Common myeloid progenitor, CD34-positive (primary cell): ENCODE results near the gene FILIP1.
"Not testable (repeated sequence)": the region's sequence is repeated elsewhere in the genome, so short reads cannot be mapped to it uniquely, and the experiment has no call there.

Experiments used
- CTCF ChIA-PET: fragments of 350-600 bp; sonication (Branson Sonifier 250); formaldehyde crosslinking; loops from one replicate; lab custom pipeline; 2021; ENCODE audit warnings: antibody characterized with exemption; lab: Charles Lee
- POLR2A ChIA-PET: fragments of 350-600 bp; sonication (Branson Sonifier 250); formaldehyde crosslinking; loops from one replicate; lab custom pipeline; 2021; ENCODE audit warnings: antibody characterized with exemption; lab: Charles Lee
- DNase-seq, 3 donors: peaks; one replicate each; pipeline versions ENCODE4 v3.0.0 to v3.0.0-alpha.2; 2013
- H3K27ac ChIP-seq, 2 experiments: 1 replicate in 1 of 2; 2 replicates in 1 of 2; pipeline ENCODE4 v1.7.0; 2013; ENCODE audit warnings: inconsistent platforms in 2 of 2, low read length in 2 of 2, mild to moderate bottlenecking in 2 of 2, low read depth in 1 of 2, moderate library complexity in 1 of 2; ENCODE audit not compliant: severe bottlenecking in 2 of 2, insufficient read depth in 1 of 2, poor library complexity in 1 of 2
- H3K27me3 ChIP-seq, 5 experiments: replicated peaks in 2 of 5; 1 replicate in 3 of 5; 2 replicates in 2 of 5; pipeline versions ENCODE4 v1.6.1 to v1.7.0; 2013; ENCODE audit warnings: low read length in 4 of 5, mild to moderate bottlenecking in 2 of 5, moderate library complexity in 2 of 5, inconsistent platforms in 1 of 5; ENCODE audit not compliant: insufficient read depth in 5 of 5, control insufficient read depth in 4 of 5
- H3K36me3 ChIP-seq, 4 experiments: 1 replicate in 2 of 4; 2 replicates in 2 of 4; pipeline versions ENCODE4 v1.6.1 to v1.7.0; 2013; ENCODE audit warnings: low read length in 3 of 4, control low read depth in 1 of 4, mild to moderate bottlenecking in 1 of 4; ENCODE audit not compliant: control insufficient read depth in 4 of 4, insufficient read depth in 4 of 4
- H3K4me1 ChIP-seq, 4 experiments: 1 replicate in 3 of 4; 2 replicates in 1 of 4; pipeline versions ENCODE4 v1.6.1 to v1.7.1; 2013; ENCODE audit warnings: low read length in 3 of 4, mild to moderate bottlenecking in 3 of 4, control low read depth in 1 of 4, inconsistent platforms in 1 of 4, moderate library complexity in 1 of 4; ENCODE audit not compliant: control insufficient read depth in 4 of 4, insufficient read depth in 4 of 4; ENCODE audit errors: control extremely low read depth in 1 of 4
- H3K4me3 ChIP-seq, 7 experiments: 1 replicate in 4 of 7; 2 replicates in 3 of 7; pipeline versions ENCODE4 v1.5.1 to v1.7.0; 2013; ENCODE audit warnings: mild to moderate bottlenecking in 7 of 7, low read length in 6 of 7, moderate library complexity in 6 of 7, inconsistent platforms in 2 of 7, low read depth in 2 of 7, control low read depth in 1 of 7; ENCODE audit not compliant: insufficient read depth in 4 of 7, control insufficient read depth in 1 of 7; ENCODE audit errors: extremely low read depth in 1 of 7
- H3K9me3 ChIP-seq, 5 experiments: 1 replicate in 4 of 5; 2 replicates in 1 of 5; pipeline versions ENCODE4 v1.6.1 to v1.7.1; 2013; ENCODE audit warnings: low read length in 4 of 5, mild to moderate bottlenecking in 2 of 5, inconsistent platforms in 1 of 5, low read depth in 1 of 5, moderate library complexity in 1 of 5; ENCODE audit not compliant: control insufficient read depth in 4 of 5, insufficient read depth in 2 of 5; ENCODE audit errors: control extremely low read depth in 1 of 5
- WGBS: methylation state at CpG from one replicate; pipeline ENCODE4 v1.1.5; 2013; ENCODE audit not compliant: insufficient coverage; 5-methylcytosine and 5-hydroxymethylcytosine counted together

FILIP1 gene

DNA sequence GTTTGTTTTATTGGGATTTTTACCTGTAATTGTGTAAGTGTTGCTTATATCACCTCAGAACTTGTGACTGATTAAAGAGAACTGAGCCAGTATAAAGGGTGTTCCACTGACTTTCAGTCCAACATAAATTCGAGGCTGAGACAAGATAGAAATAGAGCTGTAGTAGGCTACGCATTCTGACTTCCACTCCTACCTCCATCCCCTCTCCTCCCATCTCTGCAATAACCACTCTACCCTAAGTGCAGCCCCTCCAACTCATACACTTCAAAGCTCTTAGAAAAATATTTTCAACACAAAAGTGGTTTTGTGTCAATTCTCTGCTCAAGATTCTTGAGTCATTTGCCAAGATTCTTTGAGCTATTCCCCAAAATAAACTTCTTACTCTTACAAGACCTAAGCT is 48.7 kb downstream of the FILIP1 start:
- no peak overlapping the region for H3K27ac ChIP-seq
- H3K27me3 ChIP-seq, result no peaks in the 10 kb centered on the region
- ChIA-PET POLR2A (no interaction called here), CTCF (no interaction called here)
- no peaks in the 10 kb centered on the region for H3K36me3 ChIP-seq
- no peaks in the 10 kb centered on the region for H3K9me3 ChIP-seq
- no peaks in the 10 kb centered on the region for H3K4me1 ChIP-seq
- no peak for DNase-seq
- H3K4me3 ChIP-seq, result no peak overlapping the region
- no CpG with 5 or more reads among the region's 2 CpGs for WGBS

DNA sequence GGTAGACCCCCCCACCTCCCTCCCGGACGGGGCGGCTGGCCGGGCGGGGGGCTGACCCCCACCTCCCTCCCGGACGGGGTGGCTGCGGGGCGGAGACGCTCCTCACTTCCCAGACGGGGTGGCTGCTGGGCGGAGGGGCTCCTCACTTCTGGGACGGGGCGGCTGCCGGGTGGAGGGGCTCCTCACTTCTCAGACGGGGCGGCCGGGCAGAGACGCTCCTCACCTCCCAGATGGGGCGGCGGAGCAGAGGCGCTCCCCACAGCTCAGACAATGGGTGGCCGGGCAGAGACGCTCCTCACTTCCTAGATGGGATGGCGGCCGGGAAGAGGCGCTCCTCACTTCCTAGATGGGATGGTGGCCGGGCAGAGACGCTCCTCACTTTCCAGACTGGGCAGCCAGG is 51.7 kb downstream of the FILIP1 start:
- POLR2A ChIA-PET, H3K4me1 ChIP-seq, DNase-seq, CTCF ChIA-PET, H3K4me3 ChIP-seq, H3K27me3 ChIP-seq, H3K9me3 ChIP-seq, H3K27ac ChIP-seq, H3K36me3 ChIP-seq: not testable (repeated sequence)
- 100% methylated on average over 6 of the region's 29 CpGs for WGBS

DNA sequence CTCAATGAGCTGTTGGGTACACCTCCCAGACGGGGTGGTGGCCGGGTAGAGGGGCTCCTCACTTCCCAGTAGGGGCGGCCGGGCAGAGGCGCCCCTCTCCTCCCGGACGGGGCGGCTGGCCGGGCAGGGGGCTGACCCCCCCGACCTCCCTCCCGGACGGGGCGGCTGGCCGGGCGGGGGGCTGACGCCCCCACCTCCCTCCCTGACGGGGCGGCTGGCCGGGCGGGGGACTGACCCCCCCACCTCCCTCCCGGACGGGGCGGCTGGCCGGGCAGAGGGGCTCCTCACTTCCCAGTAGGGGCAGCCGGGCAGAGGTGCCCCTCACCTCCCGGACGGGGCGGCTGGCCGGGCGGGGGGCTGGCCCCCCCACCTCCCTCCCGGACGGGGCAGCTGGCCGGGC is 52.1 kb downstream of the FILIP1 start:
- H3K9me3 ChIP-seq, POLR2A ChIA-PET, H3K36me3 ChIP-seq, H3K4me3 ChIP-seq, DNase-seq, CTCF ChIA-PET, H3K27me3 ChIP-seq, H3K4me1 ChIP-seq, H3K27ac ChIP-seq: not testable (repeated sequence)
- no CpG with 5 or more reads among the region's 33 CpGs for WGBS

DNA sequence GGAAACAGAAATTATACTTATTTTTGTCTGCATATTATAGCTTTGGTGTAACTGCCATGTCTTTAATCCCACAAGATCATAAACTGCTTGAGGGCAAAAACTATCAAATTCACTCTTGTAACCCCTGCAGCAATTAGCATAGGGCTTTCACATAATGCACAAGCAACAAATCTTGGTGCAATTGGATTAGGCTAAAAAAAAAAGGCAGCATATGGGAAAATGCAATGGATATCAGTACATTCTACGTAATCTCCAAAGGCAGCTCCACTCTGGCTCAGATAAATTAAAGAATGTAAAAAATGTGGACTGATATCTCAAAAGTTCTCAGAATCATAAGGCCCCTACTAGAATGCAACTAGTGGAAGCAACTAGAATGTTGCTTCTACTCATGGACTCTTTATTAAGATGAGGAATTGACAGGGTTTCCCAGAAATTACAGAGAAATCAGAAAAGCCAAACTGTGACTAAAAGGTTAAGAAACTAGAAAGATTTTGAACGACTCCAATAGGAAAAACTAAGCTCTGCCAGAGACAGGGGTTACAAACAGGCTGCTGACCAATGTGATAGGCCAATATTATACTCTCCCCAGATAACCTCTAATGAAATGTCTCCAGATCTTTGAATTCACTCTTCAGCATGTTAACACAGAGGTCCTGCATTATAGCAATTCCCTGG is 55.0 kb downstream of the FILIP1 start:
- no peak for DNase-seq
- H3K9me3 ChIP-seq, result no peaks in the 10 kb centered on the region
- WGBS, result 60% methylated on average over 1 of the region's 2 CpGs
- H3K27me3 ChIP-seq, result no peaks in the 10 kb centered on the region
- no peaks in the 10 kb centered on the region for H3K36me3 ChIP-seq
- no peaks in the 10 kb centered on the region for H3K4me1 ChIP-seq
- ChIA-PET POLR2A (no interaction called here), CTCF (interaction anchor here (0.6 kb wide), 1 partner anchor 57 kb away, joined by 5 read pairs; no protein-coding TSS in a partner anchor)
- H3K4me3 ChIP-seq, result no peak overlapping the region
- H3K27ac ChIP-seq, result no peak overlapping the region

DNA sequence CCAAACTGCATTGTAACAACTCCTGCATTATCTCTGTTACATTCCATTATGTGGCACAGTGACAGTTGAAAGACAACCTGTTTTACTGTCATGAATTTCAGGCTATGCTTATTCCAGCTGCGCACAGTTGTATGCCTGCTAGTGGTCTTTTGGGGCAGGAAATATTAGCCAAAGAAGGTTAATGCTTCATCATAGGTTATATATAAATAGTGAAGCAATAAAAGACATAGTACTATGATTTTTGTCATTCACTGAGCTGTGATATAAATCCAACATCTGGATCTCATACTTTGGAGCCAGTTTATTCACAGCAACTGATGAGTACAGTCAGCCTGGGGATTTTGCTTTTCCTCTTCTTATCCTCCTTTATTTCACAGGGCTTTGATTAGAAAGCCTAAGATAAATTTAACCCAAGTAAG is 55.6 kb downstream of the FILIP1 start:
- Histone ChIP-seq H3K27ac (no peak overlapping the region), H3K36me3 (no peaks in the 10 kb centered on the region), H3K4me3 (no peak overlapping the region), H3K4me1 (no peaks in the 10 kb centered on the region), H3K9me3 (no peaks in the 10 kb centered on the region), H3K27me3 (no peaks in the 10 kb centered on the region)
- ChIA-PET CTCF (interaction anchor here (0.6 kb wide), 1 partner anchor 57 kb away, joined by 5 read pairs; no protein-coding TSS in a partner anchor), POLR2A (no interaction called here)
- no peak for DNase-seq
- no CpG with 5 or more reads among the region's 1 CpG for WGBS

DNA sequence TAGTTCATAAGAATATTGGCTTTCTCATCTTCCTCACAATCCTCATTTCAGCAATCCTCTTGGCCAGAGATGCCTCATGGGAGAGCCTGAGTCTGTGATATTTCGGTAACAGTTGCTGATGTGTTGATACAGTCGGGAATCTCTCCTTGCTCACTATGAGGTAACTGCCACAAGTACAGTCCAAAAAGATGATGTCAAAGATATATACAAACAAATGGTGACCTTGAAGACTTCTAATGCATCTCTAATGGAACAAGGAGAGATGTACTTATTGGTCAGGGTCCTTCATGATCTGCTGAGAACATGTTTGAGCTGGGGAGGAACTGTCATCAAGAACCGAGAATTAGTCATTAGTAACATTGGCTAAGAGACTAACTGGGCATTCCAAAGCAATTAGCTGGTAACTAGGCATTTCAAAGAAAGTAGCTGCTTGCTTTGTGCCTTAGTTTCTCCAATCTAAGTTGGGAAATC is 56.1 kb downstream of the FILIP1 start:
- 100% methylated on average over 1 of the region's 3 CpGs for WGBS

DNA sequence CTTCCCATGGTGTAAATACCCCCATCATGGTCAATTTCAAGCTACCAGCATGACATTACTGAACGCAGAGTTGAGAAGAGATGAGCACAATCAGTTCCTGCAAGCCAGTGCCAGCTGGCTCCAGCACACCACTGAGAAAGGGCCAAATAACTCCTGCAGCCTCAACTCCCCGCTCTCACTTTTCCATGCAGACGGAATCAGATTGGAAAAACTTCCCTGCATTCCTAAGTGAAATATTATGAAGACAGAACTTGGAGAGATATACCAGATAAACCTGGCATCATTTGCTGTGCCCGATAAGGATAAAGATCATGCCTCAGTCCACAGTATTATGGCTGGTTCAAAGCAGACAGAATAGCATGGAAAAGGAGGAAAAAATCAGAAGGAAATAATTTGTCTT is 56.7 kb downstream of the FILIP1 start:
- 85% methylated on average over 2 of the region's 4 CpGs for WGBS
- ChIA-PET POLR2A (no interaction called here), CTCF (no interaction called here)
- H3K27ac ChIP-seq, result no peak overlapping the region
- no peak overlapping the region for H3K4me3 ChIP-seq
- no peak for DNase-seq
- no peaks in the 10 kb centered on the region for H3K4me1 ChIP-seq
- no peaks in the 10 kb centered on the region for H3K27me3 ChIP-seq
- H3K9me3 ChIP-seq, result no peaks in the 10 kb centered on the region
- H3K36me3 ChIP-seq, result no peaks in the 10 kb centered on the region

More for the DNA sequence above, 56.1 kb downstream of the FILIP1 start:
- Histone ChIP-seq H3K27ac (no peak overlapping the region), H3K4me3 (no peak overlapping the region), H3K4me1 (no peaks in the 10 kb centered on the region), H3K27me3 (no peaks in the 10 kb centered on the region), H3K36me3 (no peaks in the 10 kb centered on the region), H3K9me3 (no peaks in the 10 kb centered on the region)
- CTCF ChIA-PET, result no interaction called here
- POLR2A ChIA-PET, result no interaction called here
- no peak for DNase-seq
